Raji (cell line): ENCODE data around the gene MRPS17.
A peak's percentile ranks its signal among the peaks of the same experiment; 100 is the strongest.

Source experiments
- POLR2A ChIP-seq: IDR thresholded peaks from 2 replicates; pipeline ENCODE4 v1.6.1; 2011; ENCODE audit warnings: low read depth, low read length, control low read depth; ENCODE audit not compliant: insufficient read depth

MRPS17 gene

GRCh38 chr7:55951637-55952351 lies at the start of gene MRPS17:
Gene MRPS17, plus strand, starts transcription at chr7:55951877. Its CDS starts 1,319 bp downstream, at chr7:55953196.
- TF ChIP-seq POLR2A = peak; percentile 95

GRCh38 chr7:55903985-55904759 lies 47.5 kb upstream of the MRPS17 start:
- TF ChIP-seq POLR2A = no peak

- TF ChIP-seq POLR2A = no peak
These were observed 38.9 kb upstream of the MRPS17 start for GRCh38 chr7:55912748-55913158.

GRCh38 chr7:55917771-55918170 lies 33.9 kb upstream of the MRPS17 start:
- no peak for TF ChIP-seq POLR2A

- peak; percentile 57; the same call in 1 of the 2 replicates for TF ChIP-seq POLR2A
These were observed 23.5 kb upstream of the MRPS17 start for GRCh38 chr7:55928006-55928767.

- no peak for TF ChIP-seq POLR2A
These were observed 20.1 kb upstream of the MRPS17 start for GRCh38 chr7:55931421-55932151.

GRCh38 chr7:55939514-55940123 lies 12.1 kb upstream of the MRPS17 start:
- no peak for TF ChIP-seq POLR2A

- no peak for TF ChIP-seq POLR2A
These were observed 5.1 kb upstream of the MRPS17 start for GRCh38 chr7:55946545-55946944.

GRCh38 chr7:55953707-55954475 lies 2.2 kb downstream of the MRPS17 start:
- TF ChIP-seq POLR2A = no peak

- no peak for TF ChIP-seq POLR2A
These were observed 5.5 kb downstream of the MRPS17 start for GRCh38 chr7:55957190-55957589.

- no peak for TF ChIP-seq POLR2A
These were observed 10.3 kb downstream of the MRPS17 start for GRCh38 chr7:55962014-55962413.

GRCh38 chr7:55963584-55964168 lies 12.0 kb downstream of the MRPS17 start:
- no peak for TF ChIP-seq POLR2A
